ENCODE data around the gene NELL1. TPM values are rescaled to one million over a fixed set of nuclear protein-coding genes. Genes with fewer than 3 reads are reported as not detected.

The NELL1 gene
- polyA plus RNA-seq, 2 donors: 0.04 to 0.08 TPM

GRCh38 chr11:20782775-20783174 is 113.4 kb downstream of the NELL1 start:
- no peaks in the 10 kb centered on the region for H3K27me3 ChIP-seq (ENCODE audit: control insufficient read depth in 1 of 2, insufficient read depth in 2 of 2, low read length in 2 of 2)
- 51 to 54% methylated on average over 3 of the region's 3 CpGs for WGBS, 2 donors
- H3K9me3 ChIP-seq (ENCODE audit: control insufficient read depth in 2 of 2, insufficient read depth in 1 of 2, low read depth in 1 of 2, low read length in 1 of 2): peaks cover 0 to 3% of the 10 kb centered on the region in 2 donors
- H3K27ac ChIP-seq (ENCODE audit: low read depth in 2 of 2, low read length in 1 of 2): no peak overlapping the region
- H3K4me3 ChIP-seq (ENCODE audit: low read depth in 1 of 2, low read length in 2 of 2): no peak overlapping the region
- no peaks in the 10 kb centered on the region for H3K36me3 ChIP-seq (ENCODE audit: control insufficient read depth in 2 of 2, insufficient read depth in 2 of 2, low read length in 1 of 2)
- H3K4me1 ChIP-seq (ENCODE audit: control insufficient read depth in 2 of 2, insufficient read depth in 2 of 2, low read length in 1 of 2): no peaks in the 10 kb centered on the region

GRCh38 chr11:20783220-20783619 is 113.8 kb downstream of the NELL1 start:
- no peaks in the 10 kb centered on the region for H3K27me3 ChIP-seq (ENCODE audit: control insufficient read depth in 1 of 2, insufficient read depth in 2 of 2, low read length in 2 of 2)
- no peaks in the 10 kb centered on the region for H3K36me3 ChIP-seq (ENCODE audit: control insufficient read depth in 2 of 2, insufficient read depth in 2 of 2, low read length in 1 of 2)
- H3K9me3 ChIP-seq (ENCODE audit: control insufficient read depth in 2 of 2, insufficient read depth in 1 of 2, low read depth in 1 of 2, low read length in 1 of 2): peaks cover 0 to 3% of the 10 kb centered on the region in 2 donors
- no peak overlapping the region for H3K4me3 ChIP-seq (ENCODE audit: low read depth in 1 of 2, low read length in 2 of 2)
- H3K4me1 ChIP-seq (ENCODE audit: control insufficient read depth in 2 of 2, insufficient read depth in 2 of 2, low read length in 1 of 2): no peaks in the 10 kb centered on the region
- no peak overlapping the region for H3K27ac ChIP-seq (ENCODE audit: low read depth in 2 of 2, low read length in 1 of 2)
- WGBS, 2 donors: 51 to 64% methylated on average over 4 of the region's 4 CpGs

GRCh38 chr11:20790622-20791021 is 121.2 kb downstream of the NELL1 start:
- Histone ChIP-seq H3K9me3 (ENCODE audit: control insufficient read depth in 2 of 2, insufficient read depth in 1 of 2, low read depth in 1 of 2, low read length in 1 of 2) (no peaks in the 10 kb centered on the region), H3K27ac (ENCODE audit: low read depth in 2 of 2, low read length in 1 of 2) (no peak overlapping the region), H3K27me3 (ENCODE audit: control insufficient read depth in 1 of 2, insufficient read depth in 2 of 2, low read length in 2 of 2) (no peaks in the 10 kb centered on the region), H3K4me1 (ENCODE audit: control insufficient read depth in 2 of 2, insufficient read depth in 2 of 2, low read length in 1 of 2) (no peaks in the 10 kb centered on the region), H3K4me3 (ENCODE audit: low read depth in 1 of 2, low read length in 2 of 2) (no peak overlapping the region), H3K36me3 (ENCODE audit: control insufficient read depth in 2 of 2, insufficient read depth in 2 of 2, low read length in 1 of 2) (no peaks in the 10 kb centered on the region)
- WGBS, 2 donors: 73 to 83% methylated on average over 7 of the region's 7 CpGs

DNA sequence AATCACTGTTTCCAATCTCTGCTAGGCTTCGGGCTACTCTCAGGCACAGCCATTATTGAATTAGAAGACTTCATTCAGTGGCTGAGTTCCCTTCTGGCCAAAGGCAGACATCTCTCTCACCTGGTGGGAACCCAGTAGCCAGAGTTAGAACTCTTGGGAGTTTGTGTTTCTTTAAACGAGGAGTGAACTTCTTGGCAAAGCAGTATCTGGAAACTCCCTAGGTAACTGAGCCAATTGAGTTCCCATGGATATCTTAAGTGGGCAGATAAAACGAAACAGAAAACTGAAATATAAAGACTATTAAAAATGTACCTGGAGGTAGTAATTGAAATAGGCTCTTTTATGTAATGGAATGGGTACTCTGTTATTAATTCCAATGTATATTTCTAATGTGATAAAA is 125.6 kb downstream of the NELL1 start:
- Histone ChIP-seq H3K4me1 (ENCODE audit: control insufficient read depth in 2 of 2, insufficient read depth in 2 of 2, low read length in 1 of 2) (no peaks in the 10 kb centered on the region), H3K27me3 (ENCODE audit: control insufficient read depth in 1 of 2, insufficient read depth in 2 of 2, low read length in 2 of 2) (no peaks in the 10 kb centered on the region), H3K9me3 (ENCODE audit: control insufficient read depth in 2 of 2, insufficient read depth in 1 of 2, low read depth in 1 of 2, low read length in 1 of 2) (no peaks in the 10 kb centered on the region), H3K27ac (ENCODE audit: low read depth in 2 of 2, low read length in 1 of 2) (no peak overlapping the region), H3K36me3 (ENCODE audit: control insufficient read depth in 2 of 2, insufficient read depth in 2 of 2, low read length in 1 of 2) (no peaks in the 10 kb centered on the region), H3K4me3 (ENCODE audit: low read depth in 1 of 2, low read length in 2 of 2) (no peak overlapping the region)
- WGBS, 2 donors: 45 to 48% methylated on average over 3 of the region's 3 CpGs

GRCh38 chr11:20808328-20808727 is 138.9 kb downstream of the NELL1 start:
- peaks cover 3 to 6% of the 10 kb centered on the region in 2 donors for H3K9me3 ChIP-seq (ENCODE audit: control insufficient read depth in 2 of 2, insufficient read depth in 1 of 2, low read depth in 1 of 2, low read length in 1 of 2)
- H3K4me1 ChIP-seq (ENCODE audit: control insufficient read depth in 2 of 2, insufficient read depth in 2 of 2, low read length in 1 of 2): no peaks in the 10 kb centered on the region
- H3K27me3 ChIP-seq (ENCODE audit: control insufficient read depth in 1 of 2, insufficient read depth in 2 of 2, low read length in 2 of 2): no peaks in the 10 kb centered on the region
- no peak overlapping the region for H3K4me3 ChIP-seq (ENCODE audit: low read depth in 1 of 2, low read length in 2 of 2)
- no peaks in the 10 kb centered on the region for H3K36me3 ChIP-seq (ENCODE audit: control insufficient read depth in 2 of 2, insufficient read depth in 2 of 2, low read length in 1 of 2)
- 14 to 73% methylated on average over 1 of the region's 1 CpG for WGBS, 2 donors
- no peak overlapping the region for H3K27ac ChIP-seq (ENCODE audit: low read depth in 2 of 2, low read length in 1 of 2)

DNA sequence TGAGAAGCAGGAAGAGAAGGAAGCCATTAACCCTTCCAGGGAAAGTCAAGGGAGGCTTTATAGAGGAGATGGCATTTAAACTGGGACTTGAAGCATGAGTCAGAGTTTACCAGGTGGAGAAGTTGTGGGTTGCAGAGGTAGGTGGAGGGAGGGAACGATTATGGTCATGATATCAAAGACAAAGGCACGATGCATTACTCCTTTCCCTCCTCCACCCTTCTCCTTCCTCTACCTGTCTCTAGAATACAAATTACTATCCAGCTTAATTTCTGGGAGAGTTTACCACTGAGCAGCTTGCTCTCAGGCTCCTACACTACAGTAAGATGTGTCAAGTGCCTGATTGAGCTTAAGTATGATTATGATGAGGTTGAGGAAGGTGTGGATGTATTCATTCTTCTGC is 151.7 kb downstream of the NELL1 start:
- Histone ChIP-seq H3K4me3 (ENCODE audit: low read depth in 1 of 2, low read length in 2 of 2) (no peak overlapping the region), H3K4me1 (ENCODE audit: control insufficient read depth in 2 of 2, insufficient read depth in 2 of 2, low read length in 1 of 2) (no peaks in the 10 kb centered on the region), H3K36me3 (ENCODE audit: control insufficient read depth in 2 of 2, insufficient read depth in 2 of 2, low read length in 1 of 2) (no peaks in the 10 kb centered on the region), H3K27ac (ENCODE audit: low read depth in 2 of 2, low read length in 1 of 2) (no peak overlapping the region), H3K27me3 (ENCODE audit: control insufficient read depth in 1 of 2, insufficient read depth in 2 of 2, low read length in 2 of 2) (no peaks in the 10 kb centered on the region), H3K9me3 (ENCODE audit: control insufficient read depth in 2 of 2, insufficient read depth in 1 of 2, low read depth in 1 of 2, low read length in 1 of 2) (peaks cover 0 to 4% of the 10 kb centered on the region in 2 donors)
- WGBS, 2 donors: 77 to 85% methylated on average over 2 of the region's 2 CpGs

DNA sequence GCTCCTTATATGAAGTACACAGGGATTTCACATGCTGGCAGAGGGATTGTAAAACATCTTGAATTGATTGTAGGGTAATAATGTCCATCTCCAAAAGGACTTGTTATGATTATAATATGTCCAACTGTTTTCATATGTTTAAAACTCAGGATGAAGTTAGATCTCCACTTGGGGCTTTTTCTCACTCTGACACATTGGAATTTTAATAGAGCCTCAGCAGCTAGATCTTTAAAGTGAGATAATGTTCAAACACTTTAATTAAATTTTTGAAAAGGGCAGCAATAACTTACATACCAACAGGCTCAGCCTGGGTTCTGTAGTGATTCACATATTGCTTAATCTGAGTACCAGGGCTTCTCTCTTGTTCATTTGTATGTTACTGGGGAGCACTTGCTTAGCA is 152.1 kb downstream of the NELL1 start:
- Histone ChIP-seq H3K4me3 (ENCODE audit: low read depth in 1 of 2, low read length in 2 of 2) (no peak overlapping the region), H3K36me3 (ENCODE audit: control insufficient read depth in 2 of 2, insufficient read depth in 2 of 2, low read length in 1 of 2) (no peaks in the 10 kb centered on the region), H3K27me3 (ENCODE audit: control insufficient read depth in 1 of 2, insufficient read depth in 2 of 2, low read length in 2 of 2) (no peaks in the 10 kb centered on the region), H3K9me3 (ENCODE audit: control insufficient read depth in 2 of 2, insufficient read depth in 1 of 2, low read depth in 1 of 2, low read length in 1 of 2) (peaks cover 0 to 4% of the 10 kb centered on the region in 2 donors), H3K27ac (ENCODE audit: low read depth in 2 of 2, low read length in 1 of 2) (no peak overlapping the region), H3K4me1 (ENCODE audit: control insufficient read depth in 2 of 2, insufficient read depth in 2 of 2, low read length in 1 of 2) (no peaks in the 10 kb centered on the region)

DNA sequence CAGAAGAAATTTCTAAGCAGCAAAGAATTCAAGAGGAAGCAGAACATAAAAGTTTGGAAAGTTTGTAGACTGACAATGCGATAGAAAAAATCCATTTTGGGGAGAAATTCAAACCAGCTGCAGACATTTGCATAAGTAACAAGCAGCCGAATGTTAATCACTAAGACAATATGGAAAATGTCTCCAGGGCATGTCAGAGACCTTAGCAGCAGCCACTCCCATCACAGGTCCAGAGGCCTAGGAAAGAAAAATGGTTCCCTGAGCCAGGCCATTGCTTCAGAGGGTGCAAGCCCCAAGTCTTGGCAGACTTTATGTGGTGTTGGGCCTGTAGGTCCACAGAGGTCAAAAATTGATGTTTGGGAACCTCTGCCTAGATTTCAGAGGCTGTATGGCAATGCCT is 155.4 kb downstream of the NELL1 start:
- Histone ChIP-seq H3K27me3 (ENCODE audit: control insufficient read depth in 1 of 2, insufficient read depth in 2 of 2, low read length in 2 of 2) (no peaks in the 10 kb centered on the region), H3K4me3 (ENCODE audit: low read depth in 1 of 2, low read length in 2 of 2) (no peak overlapping the region), H3K9me3 (ENCODE audit: control insufficient read depth in 2 of 2, insufficient read depth in 1 of 2, low read depth in 1 of 2, low read length in 1 of 2) (peaks cover 0 to 4% of the 10 kb centered on the region in 2 donors), H3K36me3 (ENCODE audit: control insufficient read depth in 2 of 2, insufficient read depth in 2 of 2, low read length in 1 of 2) (no peaks in the 10 kb centered on the region), H3K27ac (ENCODE audit: low read depth in 2 of 2, low read length in 1 of 2) (no peak overlapping the region), H3K4me1 (ENCODE audit: control insufficient read depth in 2 of 2, insufficient read depth in 2 of 2, low read length in 1 of 2) (no peaks in the 10 kb centered on the region)
- 35 to 56% methylated on average over 2 of the region's 2 CpGs for WGBS, 2 donors

DNA sequence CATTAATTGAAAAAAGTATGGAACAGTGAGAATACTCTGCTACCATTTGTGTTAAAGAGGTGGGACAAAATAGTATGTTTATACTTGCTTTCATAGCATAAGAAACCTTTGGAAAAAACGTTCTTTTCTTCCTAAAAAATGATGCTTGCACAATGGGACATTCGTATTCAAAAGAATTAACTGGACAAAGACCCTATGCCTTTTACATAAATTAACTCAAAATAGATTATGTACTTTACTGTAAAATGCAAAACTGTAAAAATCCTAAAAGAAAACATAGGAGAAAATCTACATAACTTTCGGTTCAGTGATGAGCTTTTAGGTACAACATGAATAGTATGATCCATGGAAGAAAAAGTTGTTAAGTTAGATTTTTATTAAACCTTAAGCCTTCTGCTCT is 166.2 kb downstream of the NELL1 start:
- H3K27me3 ChIP-seq (ENCODE audit: control insufficient read depth in 1 of 2, insufficient read depth in 2 of 2, low read length in 2 of 2): no peaks in the 10 kb centered on the region
- 65% methylated on average over 3 of the region's 3 CpGs for WGBS, 2 donors
- H3K9me3 ChIP-seq (ENCODE audit: control insufficient read depth in 2 of 2, insufficient read depth in 1 of 2, low read depth in 1 of 2, low read length in 1 of 2): no peaks in the 10 kb centered on the region
- H3K4me3 ChIP-seq (ENCODE audit: low read depth in 1 of 2, low read length in 2 of 2): no peak overlapping the region
- no peaks in the 10 kb centered on the region for H3K4me1 ChIP-seq (ENCODE audit: control insufficient read depth in 2 of 2, insufficient read depth in 2 of 2, low read length in 1 of 2)
- H3K36me3 ChIP-seq (ENCODE audit: control insufficient read depth in 2 of 2, insufficient read depth in 2 of 2, low read length in 1 of 2): no peaks in the 10 kb centered on the region
- no peak overlapping the region for H3K27ac ChIP-seq (ENCODE audit: low read depth in 2 of 2, low read length in 1 of 2)

GRCh38 chr11:20839231-20839630 is 169.8 kb downstream of the NELL1 start:
- Histone ChIP-seq H3K9me3 (ENCODE audit: control insufficient read depth in 2 of 2, insufficient read depth in 1 of 2, low read depth in 1 of 2, low read length in 1 of 2) (no peaks in the 10 kb centered on the region), H3K36me3 (ENCODE audit: control insufficient read depth in 2 of 2, insufficient read depth in 2 of 2, low read length in 1 of 2) (no peaks in the 10 kb centered on the region), H3K27me3 (ENCODE audit: control insufficient read depth in 1 of 2, insufficient read depth in 2 of 2, low read length in 2 of 2) (no peaks in the 10 kb centered on the region), H3K27ac (ENCODE audit: low read depth in 2 of 2, low read length in 1 of 2) (no peak overlapping the region), H3K4me3 (ENCODE audit: low read depth in 1 of 2, low read length in 2 of 2) (no peak overlapping the region), H3K4me1 (ENCODE audit: control insufficient read depth in 2 of 2, insufficient read depth in 2 of 2, low read length in 1 of 2) (no peaks in the 10 kb centered on the region)
- WGBS, 2 donors: 31 to 42% methylated on average over 3 of the region's 3 CpGs

Measured in esophagus (tissue), 2 donors.